DND-41 (cell line): ENCODE data around the gene RBM42.

Experiments used
- CTCF ChIP-seq: IDR thresholded peaks from 2 replicates; pipeline ENCODE4 v1.5.1; 2012; ENCODE audit warnings: borderline replicate concordance, low read length, moderate library complexity, mild to moderate bottlenecking; ENCODE audit not compliant: poor library complexity, severe bottlenecking; ENCODE audit errors: extremely low read depth
- EZH2 ChIP-seq: IDR thresholded peaks from 3 replicates; pipeline ENCODE4 v1.6.1; 2012; ENCODE audit warnings: borderline replicate concordance, low read depth, mild to moderate bottlenecking, moderate library complexity, low read length, inconsistent platforms; ENCODE audit not compliant: severe bottlenecking

DNA sequence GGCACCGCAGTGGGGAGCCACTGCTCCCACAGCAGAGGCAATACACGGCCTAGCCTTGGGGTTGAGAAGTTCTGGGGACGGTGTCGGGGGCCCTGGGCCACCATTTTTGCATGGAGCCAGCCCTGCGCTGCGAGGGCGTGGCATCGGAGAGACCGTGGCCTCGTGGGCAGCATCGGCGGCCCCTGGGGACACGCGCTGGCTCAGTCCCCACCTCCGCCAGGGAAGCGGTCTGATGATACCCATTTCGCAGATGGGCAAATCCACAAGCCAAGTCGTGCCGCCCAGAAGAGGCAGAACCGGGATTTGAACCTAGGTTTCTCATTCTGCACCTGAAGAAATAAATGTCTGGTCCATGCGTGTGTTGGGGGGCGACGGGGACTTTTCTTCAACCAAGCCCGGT lies 36.3 kb downstream of the RBM42 start:
- no peak for TF ChIP-seq EZH2
- TF ChIP-seq CTCF, result no peak
